Upper lobe of left lung (tissue), 4 donors: Measurements from ENCODE around the gene METTL17.

Experiments used
- CTCF ChIP-seq, 6 experiments: fragments of 450-650 bp in 4 of 6; fragments of 200-600 bp in 2 of 6; sonication (generic) in 2 of 6; IDR thresholded peaks; one replicate each; pipeline ENCODE4 v1.5.1; 2016 to 2019; ENCODE audit warnings: antibody characterized with exemption in 6 of 6
- POLR2A ChIP-seq, 4 donors: fragments of 450-650 bp; IDR thresholded peaks; one replicate each; pipeline ENCODE4 v1.5.1; 2016 to 2017; ENCODE audit warnings: antibody characterized with exemption in 4 of 4, mild to moderate bottlenecking in 2 of 4
- POLR2AphosphoS5 ChIP-seq, 2 donors: sonication (generic); formaldehyde crosslinking; IDR thresholded peaks; one replicate each; pipeline ENCODE4 v1.5.1; 2017; ENCODE audit warnings: antibody characterized with exemption in 2 of 2

GRCh38 chr14:21034707-21035106 lies 44.9 kb downstream of the METTL17 start, which contains the start of gene RNASE13:
- no peak for TF ChIP-seq POLR2A (IDR thresholded peaks at IDR 0.05)
- TF ChIP-seq CTCF (IDR thresholded peaks at IDR 0.05), result no peak
- no peak for TF ChIP-seq POLR2AphosphoS5 (IDR thresholded peaks at IDR 0.05)
